ENCODE measurements around the gene NR4A3.

NR4A3 gene

GRCh38 chr9:99867968-99868367 lies 46.3 kb downstream of the NR4A3 start:
- no peak overlapping the region for H3K27ac ChIP-seq (ENCODE audit: low read depth, low read length)
- no peaks in the 10 kb centered on the region for H3K9me3 ChIP-seq (ENCODE audit: control insufficient read depth in 5 of 5, low read length in 5 of 5)
- H3K4me3 ChIP-seq (ENCODE audit: low read depth in 1 of 5, low read length in 5 of 5), result no peak overlapping the region
- H3K36me3 ChIP-seq (ENCODE audit: control insufficient read depth in 5 of 5, insufficient read depth in 5 of 5, low read length in 5 of 5), result peaks cover 0 to 2% (median 0%) of the 10 kb centered on the region in 5 donors
- no peaks in the 10 kb centered on the region for H3K27me3 ChIP-seq (ENCODE audit: control insufficient read depth in 5 of 5, insufficient read depth in 4 of 5, low read length in 5 of 5)
- no peak overlapping the region for H3K9ac ChIP-seq (ENCODE audit: low read length in 5 of 5)
- no peaks in the 10 kb centered on the region for H3K4me1 ChIP-seq (ENCODE audit: control insufficient read depth in 5 of 5, insufficient read depth in 5 of 5, low read length in 5 of 5)

GRCh38 chr9:99868845-99869244 lies 47.2 kb downstream of the NR4A3 start:
- H3K27me3 ChIP-seq (ENCODE audit: control insufficient read depth in 5 of 5, insufficient read depth in 4 of 5, low read length in 5 of 5), result no peaks in the 10 kb centered on the region
- H3K4me1 ChIP-seq (ENCODE audit: control insufficient read depth in 5 of 5, insufficient read depth in 5 of 5, low read length in 5 of 5), result no peaks in the 10 kb centered on the region
- no peaks in the 10 kb centered on the region for H3K9me3 ChIP-seq (ENCODE audit: control insufficient read depth in 5 of 5, low read length in 5 of 5)
- no peaks in the 10 kb centered on the region for H3K36me3 ChIP-seq (ENCODE audit: control insufficient read depth in 5 of 5, insufficient read depth in 5 of 5, low read length in 5 of 5)
- H3K27ac ChIP-seq (ENCODE audit: low read depth, low read length), result no peak overlapping the region
- no peak overlapping the region for H3K4me3 ChIP-seq (ENCODE audit: low read depth in 1 of 5, low read length in 5 of 5)
- no peak overlapping the region for H3K9ac ChIP-seq (ENCODE audit: low read length in 5 of 5)

- no peaks in the 10 kb centered on the region for H3K9me3 ChIP-seq (ENCODE audit: control insufficient read depth in 5 of 5, low read length in 5 of 5)
- no peaks in the 10 kb centered on the region for H3K4me1 ChIP-seq (ENCODE audit: control insufficient read depth in 5 of 5, insufficient read depth in 5 of 5, low read length in 5 of 5)
- H3K27me3 ChIP-seq (ENCODE audit: control insufficient read depth in 5 of 5, insufficient read depth in 4 of 5, low read length in 5 of 5), result no peaks in the 10 kb centered on the region
- no peak overlapping the region for H3K27ac ChIP-seq (ENCODE audit: low read depth, low read length)
- H3K4me3 ChIP-seq (ENCODE audit: low read depth in 1 of 5, low read length in 5 of 5), result no peak overlapping the region
- no peak overlapping the region for H3K9ac ChIP-seq (ENCODE audit: low read length in 5 of 5)
- no peaks in the 10 kb centered on the region for H3K36me3 ChIP-seq (ENCODE audit: control insufficient read depth in 5 of 5, insufficient read depth in 5 of 5, low read length in 5 of 5)
Measured at GRCh38 chr9:99870126-99870525, 48.4 kb downstream of the NR4A3 start.

- Histone ChIP-seq H3K4me1 (ENCODE audit: control insufficient read depth in 5 of 5, insufficient read depth in 5 of 5, low read length in 5 of 5) (no peaks in the 10 kb centered on the region), H3K36me3 (ENCODE audit: control insufficient read depth in 5 of 5, insufficient read depth in 5 of 5, low read length in 5 of 5) (no peaks in the 10 kb centered on the region), H3K9ac (ENCODE audit: low read length in 5 of 5) (no peak overlapping the region), H3K9me3 (ENCODE audit: control insufficient read depth in 5 of 5, low read length in 5 of 5) (no peaks in the 10 kb centered on the region), H3K27me3 (ENCODE audit: control insufficient read depth in 5 of 5, insufficient read depth in 4 of 5, low read length in 5 of 5) (no peaks in the 10 kb centered on the region), H3K27ac (ENCODE audit: low read depth, low read length) (no peak overlapping the region), H3K4me3 (ENCODE audit: low read depth in 1 of 5, low read length in 5 of 5) (no peak overlapping the region)
Measured at GRCh38 chr9:99873531-99873930, 51.8 kb downstream of the NR4A3 start.

- Histone ChIP-seq H3K36me3 (ENCODE audit: control insufficient read depth in 5 of 5, insufficient read depth in 5 of 5, low read length in 5 of 5) (no peaks in the 10 kb centered on the region), H3K9ac (ENCODE audit: low read length in 5 of 5) (no peak overlapping the region), H3K4me3 (ENCODE audit: low read depth in 1 of 5, low read length in 5 of 5) (no peak overlapping the region), H3K27me3 (ENCODE audit: control insufficient read depth in 5 of 5, insufficient read depth in 4 of 5, low read length in 5 of 5) (no peaks in the 10 kb centered on the region), H3K9me3 (ENCODE audit: control insufficient read depth in 5 of 5, low read length in 5 of 5) (no peaks in the 10 kb centered on the region), H3K4me1 (ENCODE audit: control insufficient read depth in 5 of 5, insufficient read depth in 5 of 5, low read length in 5 of 5) (no peaks in the 10 kb centered on the region), H3K27ac (ENCODE audit: low read depth, low read length) (no peak overlapping the region)
Measured at GRCh38 chr9:99873943-99874584, 52.4 kb downstream of the NR4A3 start.

- H3K4me1 ChIP-seq (ENCODE audit: control insufficient read depth in 5 of 5, insufficient read depth in 5 of 5, low read length in 5 of 5), result no peaks in the 10 kb centered on the region
- no peak overlapping the region for H3K4me3 ChIP-seq (ENCODE audit: low read depth in 1 of 5, low read length in 5 of 5)
- no peaks in the 10 kb centered on the region for H3K27me3 ChIP-seq (ENCODE audit: control insufficient read depth in 5 of 5, insufficient read depth in 4 of 5, low read length in 5 of 5)
- no peaks in the 10 kb centered on the region for H3K36me3 ChIP-seq (ENCODE audit: control insufficient read depth in 5 of 5, insufficient read depth in 5 of 5, low read length in 5 of 5)
- H3K9ac ChIP-seq (ENCODE audit: low read length in 5 of 5), result no peak overlapping the region
- no peaks in the 10 kb centered on the region for H3K9me3 ChIP-seq (ENCODE audit: control insufficient read depth in 5 of 5, low read length in 5 of 5)
- no peak overlapping the region for H3K27ac ChIP-seq (ENCODE audit: low read depth, low read length)
Measured at GRCh38 chr9:99876190-99876589, 54.5 kb downstream of the NR4A3 start.

GRCh38 chr9:99878651-99879050 lies 57.0 kb downstream of the NR4A3 start:
- Histone ChIP-seq H3K27ac (ENCODE audit: low read depth, low read length) (no peak overlapping the region), H3K9ac (ENCODE audit: low read length in 5 of 5) (no peak overlapping the region), H3K9me3 (ENCODE audit: control insufficient read depth in 5 of 5, low read length in 5 of 5) (no peaks in the 10 kb centered on the region), H3K4me1 (ENCODE audit: control insufficient read depth in 5 of 5, insufficient read depth in 5 of 5, low read length in 5 of 5) (no peaks in the 10 kb centered on the region), H3K36me3 (ENCODE audit: control insufficient read depth in 5 of 5, insufficient read depth in 5 of 5, low read length in 5 of 5) (no peaks in the 10 kb centered on the region), H3K27me3 (ENCODE audit: control insufficient read depth in 5 of 5, insufficient read depth in 4 of 5, low read length in 5 of 5) (no peaks in the 10 kb centered on the region), H3K4me3 (ENCODE audit: low read depth in 1 of 5, low read length in 5 of 5) (no peak overlapping the region)

GRCh38 chr9:99881769-99882168 lies 60.1 kb downstream of the NR4A3 start:
- Histone ChIP-seq H3K27me3 (ENCODE audit: control insufficient read depth in 5 of 5, insufficient read depth in 4 of 5, low read length in 5 of 5) (no peaks in the 10 kb centered on the region), H3K4me1 (ENCODE audit: control insufficient read depth in 5 of 5, insufficient read depth in 5 of 5, low read length in 5 of 5) (no peaks in the 10 kb centered on the region), H3K4me3 (ENCODE audit: low read depth in 1 of 5, low read length in 5 of 5) (no peak overlapping the region), H3K36me3 (ENCODE audit: control insufficient read depth in 5 of 5, insufficient read depth in 5 of 5, low read length in 5 of 5) (no peaks in the 10 kb centered on the region), H3K9ac (ENCODE audit: low read length in 5 of 5) (no peak overlapping the region), H3K27ac (ENCODE audit: low read depth, low read length) (no peak overlapping the region), H3K9me3 (ENCODE audit: control insufficient read depth in 5 of 5, low read length in 5 of 5) (no peaks in the 10 kb centered on the region)

- no peaks in the 10 kb centered on the region for H3K27me3 ChIP-seq (ENCODE audit: control insufficient read depth in 5 of 5, insufficient read depth in 4 of 5, low read length in 5 of 5)
- H3K4me1 ChIP-seq (ENCODE audit: control insufficient read depth in 5 of 5, insufficient read depth in 5 of 5, low read length in 5 of 5), result no peaks in the 10 kb centered on the region
- H3K9me3 ChIP-seq (ENCODE audit: control insufficient read depth in 5 of 5, low read length in 5 of 5), result no peaks in the 10 kb centered on the region
- H3K36me3 ChIP-seq (ENCODE audit: control insufficient read depth in 5 of 5, insufficient read depth in 5 of 5, low read length in 5 of 5), result no peaks in the 10 kb centered on the region
- H3K27ac ChIP-seq (ENCODE audit: low read depth, low read length), result no peak overlapping the region
- H3K4me3 ChIP-seq (ENCODE audit: low read depth in 1 of 5, low read length in 5 of 5), result no peak overlapping the region
- no peak overlapping the region for H3K9ac ChIP-seq (ENCODE audit: low read length in 5 of 5)
Measured at GRCh38 chr9:99885747-99886146, 64.1 kb downstream of the NR4A3 start.

- no peaks in the 10 kb centered on the region for H3K36me3 ChIP-seq (ENCODE audit: control insufficient read depth in 5 of 5, insufficient read depth in 5 of 5, low read length in 5 of 5)
- H3K27ac ChIP-seq (ENCODE audit: low read depth, low read length), result no peak overlapping the region
- H3K9me3 ChIP-seq (ENCODE audit: control insufficient read depth in 5 of 5, low read length in 5 of 5), result no peaks in the 10 kb centered on the region
- H3K4me3 ChIP-seq (ENCODE audit: low read depth in 1 of 5, low read length in 5 of 5), result no peak overlapping the region
- no peaks in the 10 kb centered on the region for H3K4me1 ChIP-seq (ENCODE audit: control insufficient read depth in 5 of 5, insufficient read depth in 5 of 5, low read length in 5 of 5)
- H3K27me3 ChIP-seq (ENCODE audit: control insufficient read depth in 5 of 5, insufficient read depth in 4 of 5, low read length in 5 of 5), result no peaks in the 10 kb centered on the region
- no peak overlapping the region for H3K9ac ChIP-seq (ENCODE audit: low read length in 5 of 5)
Measured at GRCh38 chr9:99889120-99889519, 67.4 kb downstream of the NR4A3 start.

GRCh38 chr9:99894826-99895225 lies 73.1 kb downstream of the NR4A3 start:
- Histone ChIP-seq H3K4me3 (ENCODE audit: low read depth in 1 of 5, low read length in 5 of 5) (no peak overlapping the region), H3K27ac (ENCODE audit: low read depth, low read length) (no peak overlapping the region), H3K36me3 (ENCODE audit: control insufficient read depth in 5 of 5, insufficient read depth in 5 of 5, low read length in 5 of 5) (no peaks in the 10 kb centered on the region), H3K4me1 (ENCODE audit: control insufficient read depth in 5 of 5, insufficient read depth in 5 of 5, low read length in 5 of 5) (no peaks in the 10 kb centered on the region), H3K27me3 (ENCODE audit: control insufficient read depth in 5 of 5, insufficient read depth in 4 of 5, low read length in 5 of 5) (peaks cover 0 to 4% (median 0%) of the 10 kb centered on the region in 5 donors), H3K9ac (ENCODE audit: low read length in 5 of 5) (no peak overlapping the region), H3K9me3 (ENCODE audit: control insufficient read depth in 5 of 5, low read length in 5 of 5) (no peaks in the 10 kb centered on the region)
